ENCODE data around the gene SDF4. TPM values are rescaled to one million over a fixed set of nuclear protein-coding genes. Genes with fewer than 3 reads are reported as not detected.
A peak's percentile ranks its signal among the peaks of the same experiment; 100 is the strongest.

Gene SDF4
- total and polyA plus RNA-seq, 2 of the 8 experiments (the other 6 are each of a cell fraction or from before 2014, with no cell fraction given): 45.5 to 75.6 TPM

GRCh38 chr1:1173793-1174415, 57.9 kb downstream of the SDF4 start, which contains the start of gene TTLL10 (continued):
- TF ChIP-seq NANOG (IDR thresholded peaks at IDR 0.05; ENCODE audit: insufficient read depth, low read depth, low read length, poor library complexity, severe bottlenecking) (no peak), HDAC2 (IDR thresholded peaks at IDR 0.05; ENCODE audit: borderline replicate concordance in 1 of 2, low read depth in 2 of 2, low read length in 2 of 2) (no peak; a peak in 1 of 4 replicates), HDAC6 (IDR thresholded peaks at IDR 0.05; ENCODE audit: low read depth, low read length) (no peak), POLR2A (IDR thresholded peaks at IDR 0.05; ENCODE audit: control extremely low read depth in 1 of 2, low read depth in 2 of 2, low read length in 2 of 2) (no peak), RAD21 (IDR thresholded peaks at IDR 0.05 in 1 of 2, conservative IDR thresholded peaks at IDR 0.05 in 1 of 2; ENCODE audit: low read depth in 2 of 2, low read length in 2 of 2) (peak; percentile 15 to 29), CBX5 (IDR thresholded peaks at IDR 0.05; ENCODE audit: low read depth, low read length) (no peak), MAX (IDR thresholded peaks at IDR 0.05) (peak; percentile 60; the same call in 1 of the 2 replicates), CEBPB (IDR thresholded peaks at IDR 0.05; ENCODE audit: low read depth, low read length) (no peak), RXRA (IDR thresholded peaks at IDR 0.05; ENCODE audit: insufficient read depth, low read depth, low read length) (no peak), TEAD4 (IDR thresholded peaks at IDR 0.05; ENCODE audit: low read depth, low read length) (no peak), RNF2 (IDR thresholded peaks at IDR 0.05; ENCODE audit: borderline replicate concordance, low read depth, low read length, missing control alignments, poor library complexity, severe bottlenecking) (no peak), PHF8 (conservative IDR thresholded peaks at IDR 0.05; ENCODE audit: low read depth, low read length) (no peak), E2F6 (IDR thresholded peaks at IDR 0.05) (peak; percentile 70), CTCF (IDR thresholded peaks at IDR 0.05; ENCODE audit: control extremely low read depth in 1 of 3, insufficient read depth in 1 of 3, low read depth in 1 of 3, low read length in 3 of 3) (peak in 1 of 3 experiments; percentile 15; a peak in 1 of 4 replicates), BRCA1 (IDR thresholded peaks at IDR 0.05; ENCODE audit: low read depth, low read length) (no peak), CHD2 (IDR thresholded peaks at IDR 0.05; ENCODE audit: low read length) (no peak), TAF7 (optimal IDR thresholded peaks at IDR 0.05; ENCODE audit: borderline replicate concordance, low read depth, low read length) (no peak)

Data from H1 (cell line).